Neutrophil (primary cell): ENCODE results near the gene PPIL1.

Experiments
- H3K27ac ChIP-seq: fragments of 200-600 bp; sonication (generic); 2 replicates; pipeline ENCODE4 v1.5.1; 2016; ENCODE audit warnings: mild to moderate bottlenecking, moderate library complexity
- H3K27me3 ChIP-seq: fragments of 200-600 bp; sonication (generic); 2 replicates; pipeline ENCODE4 v1.6.0; 2016; ENCODE audit warnings: mild to moderate bottlenecking
- H3K36me3 ChIP-seq: fragments of 200-600 bp; sonication (generic); 2 replicates; pipeline ENCODE4 v1.5.1; 2017
- H3K4me1 ChIP-seq, 2 experiments: fragments of 200-600 bp in 1 of 2; sonication (generic) in 1 of 2; 1 replicate in 1 of 2; 2 replicates in 1 of 2; pipeline versions ENCODE4 v1.5.1 to v1.6.1; 2013 to 2016; ENCODE audit warnings: low read depth in 1 of 2, low read length in 1 of 2, mild to moderate bottlenecking in 1 of 2, moderate library complexity in 1 of 2; ENCODE audit not compliant: control insufficient read depth in 1 of 2, insufficient read depth in 1 of 2
- H3K4me3 ChIP-seq, 2 experiments: fragments of 200-600 bp in 1 of 2; sonication (generic) in 1 of 2; 1 replicate in 1 of 2; 2 replicates in 1 of 2; pipeline ENCODE4 v1.5.1; 2013 to 2016; ENCODE audit warnings: low read depth in 1 of 2, low read length in 1 of 2, mild to moderate bottlenecking in 1 of 2, moderate library complexity in 1 of 2
- H3K9me3 ChIP-seq: fragments of 200-600 bp; sonication (generic); 2 replicates; pipeline ENCODE4 v1.5.1; 2016
- TF ChIP-seq, protein P1 (sequence below): fragments of 200-600 bp; sonication (generic); IDR thresholded peaks from 2 replicates; pipeline ENCODE4 v1.5.1; 2016; ENCODE audit warnings: antibody characterized with exemption

Gene PPIL1

DNA sequence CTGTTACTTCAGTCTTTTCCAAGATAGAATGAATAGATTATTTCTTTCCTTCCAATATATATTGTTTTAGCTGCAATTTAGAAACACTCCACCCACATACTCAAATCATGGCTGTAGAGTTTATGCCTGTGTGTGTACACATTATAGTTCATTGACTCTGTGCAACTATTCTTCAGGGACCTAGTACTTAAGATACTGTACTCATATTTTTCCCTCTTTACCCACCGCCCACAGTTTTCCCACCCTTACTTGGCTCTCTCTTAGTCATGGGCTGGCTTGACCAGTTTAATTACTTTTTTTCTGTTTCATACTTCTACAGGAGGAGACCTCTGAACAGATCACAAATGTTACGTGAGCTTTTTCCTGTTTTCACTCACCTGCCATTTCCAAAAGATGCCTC is 41.5 kb upstream of the PPIL1 start:
- H3K27ac ChIP-seq, result no peak overlapping the region
- TF ChIP-seq, protein P1, sequence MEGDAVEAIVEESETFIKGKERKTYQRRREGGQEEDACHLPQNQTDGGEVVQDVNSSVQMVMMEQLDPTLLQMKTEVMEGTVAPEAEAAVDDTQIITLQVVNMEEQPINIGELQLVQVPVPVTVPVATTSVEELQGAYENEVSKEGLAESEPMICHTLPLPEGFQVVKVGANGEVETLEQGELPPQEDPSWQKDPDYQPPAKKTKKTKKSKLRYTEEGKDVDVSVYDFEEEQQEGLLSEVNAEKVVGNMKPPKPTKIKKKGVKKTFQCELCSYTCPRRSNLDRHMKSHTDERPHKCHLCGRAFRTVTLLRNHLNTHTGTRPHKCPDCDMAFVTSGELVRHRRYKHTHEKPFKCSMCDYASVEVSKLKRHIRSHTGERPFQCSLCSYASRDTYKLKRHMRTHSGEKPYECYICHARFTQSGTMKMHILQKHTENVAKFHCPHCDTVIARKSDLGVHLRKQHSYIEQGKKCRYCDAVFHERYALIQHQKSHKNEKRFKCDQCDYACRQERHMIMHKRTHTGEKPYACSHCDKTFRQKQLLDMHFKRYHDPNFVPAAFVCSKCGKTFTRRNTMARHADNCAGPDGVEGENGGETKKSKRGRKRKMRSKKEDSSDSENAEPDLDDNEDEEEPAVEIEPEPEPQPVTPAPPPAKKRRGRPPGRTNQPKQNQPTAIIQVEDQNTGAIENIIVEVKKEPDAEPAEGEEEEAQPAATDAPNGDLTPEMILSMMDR, result no peak
- H3K4me1 ChIP-seq, result no peaks in the 10 kb centered on the region
- H3K9me3 ChIP-seq, result no peaks in the 10 kb centered on the region
- no peak overlapping the region for H3K4me3 ChIP-seq
- no peaks in the 10 kb centered on the region for H3K27me3 ChIP-seq
- peaks cover 96% of the 10 kb centered on the region for H3K36me3 ChIP-seq

DNA sequence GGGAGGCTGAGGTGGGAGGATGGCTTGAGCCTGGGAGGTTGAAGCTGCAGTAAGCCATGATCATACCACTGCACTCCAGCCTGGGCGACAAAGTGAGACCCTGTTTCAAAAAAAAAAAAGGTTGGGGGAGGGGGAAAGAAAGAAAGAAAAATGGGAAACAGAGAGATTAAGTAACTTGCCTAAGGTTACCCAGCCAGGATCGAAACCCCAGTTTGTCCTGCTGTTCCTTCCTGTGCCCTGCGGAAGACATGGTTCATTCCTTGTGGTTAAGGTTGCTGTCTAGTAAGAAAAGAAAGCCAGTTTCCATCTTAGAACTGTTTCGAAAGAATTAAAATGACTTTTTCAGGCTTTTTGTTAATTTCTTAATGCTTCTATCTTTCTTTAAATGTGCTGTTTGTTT is 41.0 kb upstream of the PPIL1 start:
- TF ChIP-seq, protein P1, result no peak
- H3K36me3 ChIP-seq, result peaks cover 93% of the 10 kb centered on the region
- H3K9me3 ChIP-seq, result no peaks in the 10 kb centered on the region
- H3K27me3 ChIP-seq, result no peaks in the 10 kb centered on the region
- H3K4me3 ChIP-seq, result no peak overlapping the region
- H3K27ac ChIP-seq, result no peak overlapping the region
- no peaks in the 10 kb centered on the region for H3K4me1 ChIP-seq

DNA sequence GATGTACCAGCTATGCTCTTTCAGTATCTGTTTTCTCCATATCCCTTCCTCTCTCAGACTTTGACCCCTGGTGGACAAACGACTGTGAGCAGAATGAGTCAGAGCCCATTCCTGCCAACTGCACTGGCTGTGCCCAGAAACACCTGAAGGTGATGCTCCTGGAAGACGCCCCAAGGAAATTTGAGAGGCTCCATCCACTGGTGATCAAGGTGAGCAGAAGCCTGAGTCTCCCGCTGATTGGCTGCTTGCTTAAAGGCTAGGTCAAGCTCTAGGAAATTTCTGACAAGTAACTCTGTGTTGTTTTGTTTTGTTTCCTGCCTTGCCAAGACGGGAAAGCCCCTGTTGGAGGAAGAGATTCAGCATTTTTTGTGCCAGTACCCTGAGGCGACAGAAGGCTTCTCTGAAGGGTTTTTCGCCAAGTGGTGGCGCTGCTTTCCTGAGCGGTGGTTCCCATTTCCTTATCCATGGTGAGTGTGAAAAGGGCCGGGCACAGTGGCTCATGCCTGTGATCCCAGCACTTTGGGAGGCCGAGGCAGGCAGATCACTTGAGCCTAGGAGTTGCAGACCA is 39.7 kb upstream of the PPIL1 start:
- Histone ChIP-seq H3K27me3 (no peaks in the 10 kb centered on the region), H3K4me3 (no peak overlapping the region), H3K4me1 (no peaks in the 10 kb centered on the region), H3K27ac (no peak overlapping the region), H3K36me3 (peaks cover 90% of the 10 kb centered on the region), H3K9me3 (no peaks in the 10 kb centered on the region)
- TF ChIP-seq, protein P1, result no peak

DNA sequence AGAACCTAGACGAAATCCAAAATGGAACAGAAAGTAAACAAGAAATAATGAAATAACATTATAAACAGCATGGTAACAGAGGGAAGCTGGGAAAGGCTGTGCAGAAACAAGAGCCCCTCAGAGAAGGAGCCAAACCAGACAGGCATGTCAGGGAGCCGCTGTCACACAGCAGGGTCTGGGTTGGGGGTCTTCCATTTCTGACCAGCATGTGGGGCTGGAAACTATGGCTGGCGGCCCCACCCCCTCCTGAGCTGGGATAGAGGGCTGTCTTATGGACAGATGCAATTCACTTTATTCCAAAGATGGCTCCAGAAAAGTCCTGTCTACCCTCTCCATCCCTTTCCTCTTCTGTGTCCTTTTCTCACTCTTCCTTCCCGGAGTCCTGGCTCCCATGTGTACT is 38.5 kb upstream of the PPIL1 start:
- TF ChIP-seq, protein P1, result no peak
- H3K36me3 ChIP-seq, result peaks cover 84% of the 10 kb centered on the region

DNA sequence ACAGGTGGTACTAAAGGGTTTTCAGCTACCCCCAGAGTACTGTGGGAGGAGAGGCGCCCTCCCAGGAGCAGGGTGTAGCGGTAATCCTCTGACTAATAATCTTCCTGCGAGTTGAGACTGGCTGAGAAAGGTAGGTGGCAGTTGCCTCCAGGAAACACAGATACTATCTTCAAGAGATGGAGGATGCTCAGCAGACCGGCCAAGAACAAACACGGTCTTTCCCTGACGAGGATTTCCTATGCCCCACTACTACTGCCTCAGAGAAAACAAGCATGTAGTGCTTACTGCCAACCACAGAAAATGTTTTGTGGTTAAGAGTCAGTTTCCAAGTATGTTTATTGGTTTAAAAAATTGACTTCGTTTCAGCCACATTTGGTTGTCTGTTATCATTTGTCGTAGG is 38.0 kb upstream of the PPIL1 start:
- H3K4me1 ChIP-seq, result no peaks in the 10 kb centered on the region
- H3K27ac ChIP-seq, result no peak overlapping the region
- no peak overlapping the region for H3K4me3 ChIP-seq
- no peaks in the 10 kb centered on the region for H3K9me3 ChIP-seq
- TF ChIP-seq, protein P1, result no peak
- no peaks in the 10 kb centered on the region for H3K27me3 ChIP-seq
- H3K36me3 ChIP-seq, result peaks cover 84% of the 10 kb centered on the region

More for the DNA sequence above, 38.5 kb upstream of the PPIL1 start:
- no peaks in the 10 kb centered on the region for H3K27me3 ChIP-seq
- no peak overlapping the region for H3K4me3 ChIP-seq
- no peaks in the 10 kb centered on the region for H3K9me3 ChIP-seq
- no peaks in the 10 kb centered on the region for H3K4me1 ChIP-seq
- H3K27ac ChIP-seq, result no peak overlapping the region

DNA sequence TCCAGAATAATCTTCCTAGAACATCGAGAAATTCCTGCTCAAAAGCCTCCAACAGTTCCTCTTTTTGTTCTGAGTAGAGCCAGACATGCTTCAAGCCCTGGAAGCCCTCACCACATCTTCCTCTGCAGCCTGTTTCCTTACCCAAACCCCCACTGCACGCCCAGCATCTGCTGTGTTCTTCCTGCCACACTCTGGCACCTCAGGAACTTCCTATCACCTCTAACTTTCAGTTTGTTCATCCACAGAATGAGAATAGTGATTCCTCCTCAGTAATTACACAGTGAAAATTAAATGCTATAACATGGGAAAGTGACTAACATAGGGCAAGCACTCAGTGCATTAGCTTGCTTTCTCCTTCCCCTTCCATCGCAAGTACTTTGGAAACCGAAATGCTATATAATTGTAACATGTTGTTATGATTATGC is 37.4 kb upstream of the PPIL1 start:
- Histone ChIP-seq H3K9me3 (no peaks in the 10 kb centered on the region), H3K36me3 (peaks cover 84% of the 10 kb centered on the region), H3K27me3 (no peaks in the 10 kb centered on the region), H3K4me1 (no peaks in the 10 kb centered on the region), H3K27ac (peak overlapping the region; percentile 21), H3K4me3 (no peak overlapping the region)
- TF ChIP-seq, protein P1, result no peak
